Measurements from ENCODE around the gene RESF1. TPM values are rescaled to one million over a fixed set of nuclear protein-coding genes. Genes with fewer than 3 reads are reported as not detected.

The RESF1 gene
- total RNA-seq, 3 donors from 2014 or later = 47.9 to 58.4 (median 49.5) TPM

DNA sequence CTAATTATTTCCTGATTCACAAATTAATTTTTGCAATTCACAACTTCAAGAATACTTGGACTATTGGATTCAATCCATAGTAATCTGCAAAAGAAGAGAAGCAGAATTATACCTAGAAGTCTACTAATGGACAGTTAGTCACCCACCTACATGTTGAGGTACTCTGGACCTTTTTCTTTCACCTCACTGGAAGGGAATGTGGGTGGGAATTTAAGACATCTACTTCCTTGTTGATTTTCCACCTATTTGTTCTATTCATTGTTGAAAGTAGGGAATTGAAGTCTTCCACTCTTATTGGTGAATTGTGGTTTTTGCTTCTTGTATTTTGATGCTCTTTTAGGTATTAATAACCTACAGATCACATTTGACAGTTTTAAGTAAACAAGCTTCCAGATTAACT is 11.0 kb downstream of the RESF1 start:
- ATAC-seq (no peak), DNase-seq (no peak)
- Mint-ChIP-seq H3K4me3 (no peak overlapping the region), H3K9me3 (no peaks in the 10 kb centered on the region), H3K27me3 (ENCODE audit: low read depth) (no peaks in the 10 kb centered on the region), H3K4me1 (ENCODE audit: low read depth) (peaks cover 70% of the 10 kb centered on the region), H3K36me3 (ENCODE audit: insufficient read depth) (peaks cover 53% of the 10 kb centered on the region)

DNA sequence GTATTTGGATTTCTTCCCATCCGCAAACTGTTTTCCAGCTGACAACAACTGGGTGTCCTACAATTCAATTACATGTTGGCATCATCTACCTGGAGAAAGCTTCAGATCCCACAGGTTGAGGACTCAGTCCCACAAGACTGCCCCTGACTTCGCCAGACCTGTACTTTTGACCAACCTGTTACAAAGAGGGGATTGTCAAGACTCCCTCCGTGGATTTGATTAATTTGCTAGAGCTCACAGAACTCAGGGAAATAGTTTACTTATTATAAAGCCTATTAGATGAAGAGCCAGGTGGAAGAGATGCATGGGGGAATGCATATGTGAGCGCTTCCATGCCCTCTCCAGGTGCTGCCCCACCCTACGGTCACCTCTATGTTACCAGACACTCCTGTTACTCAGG is 14.6 kb downstream of the RESF1 start:
- ATAC-seq (no peak), DNase-seq (no peak)
- no peak overlapping the region for H3K4me3 Mint-ChIP-seq
- H3K9me3 Mint-ChIP-seq = peaks cover 12% of the 10 kb centered on the region
- no peaks in the 10 kb centered on the region for H3K27me3 Mint-ChIP-seq (ENCODE audit: low read depth)
- H3K4me1 Mint-ChIP-seq (ENCODE audit: low read depth) = peaks cover 40% of the 10 kb centered on the region
- H3K36me3 Mint-ChIP-seq (ENCODE audit: insufficient read depth) = peaks cover 77% of the 10 kb centered on the region

DNA sequence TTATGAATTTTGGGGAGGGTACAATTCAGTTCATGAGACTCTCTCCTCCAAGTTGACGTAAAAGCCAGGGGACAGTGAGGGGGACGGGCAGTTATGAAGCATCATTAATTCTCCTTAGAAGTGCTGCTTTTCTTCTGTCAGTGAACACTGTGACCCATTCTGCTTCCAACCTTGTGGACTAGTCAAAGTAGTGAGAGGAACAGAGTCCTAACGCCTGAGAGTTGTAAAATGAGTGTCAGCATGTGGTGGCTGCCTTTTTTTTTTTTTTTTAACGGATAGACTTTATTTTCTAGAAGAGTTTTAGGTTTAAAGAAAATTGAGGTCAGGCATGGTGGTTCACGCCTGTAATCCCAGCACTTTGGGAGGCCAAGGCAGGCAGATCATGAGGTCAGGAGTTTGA is 15.5 kb downstream of the RESF1 start:
- Mint-ChIP-seq H3K4me1 (ENCODE audit: low read depth) (peaks cover 32% of the 10 kb centered on the region), H3K27me3 (ENCODE audit: low read depth) (no peaks in the 10 kb centered on the region), H3K9me3 (peaks cover 12% of the 10 kb centered on the region), H3K36me3 (ENCODE audit: insufficient read depth) (peaks cover 80% of the 10 kb centered on the region), H3K4me3 (no peak overlapping the region)
- ATAC-seq (no peak), DNase-seq (no peak)

DNA sequence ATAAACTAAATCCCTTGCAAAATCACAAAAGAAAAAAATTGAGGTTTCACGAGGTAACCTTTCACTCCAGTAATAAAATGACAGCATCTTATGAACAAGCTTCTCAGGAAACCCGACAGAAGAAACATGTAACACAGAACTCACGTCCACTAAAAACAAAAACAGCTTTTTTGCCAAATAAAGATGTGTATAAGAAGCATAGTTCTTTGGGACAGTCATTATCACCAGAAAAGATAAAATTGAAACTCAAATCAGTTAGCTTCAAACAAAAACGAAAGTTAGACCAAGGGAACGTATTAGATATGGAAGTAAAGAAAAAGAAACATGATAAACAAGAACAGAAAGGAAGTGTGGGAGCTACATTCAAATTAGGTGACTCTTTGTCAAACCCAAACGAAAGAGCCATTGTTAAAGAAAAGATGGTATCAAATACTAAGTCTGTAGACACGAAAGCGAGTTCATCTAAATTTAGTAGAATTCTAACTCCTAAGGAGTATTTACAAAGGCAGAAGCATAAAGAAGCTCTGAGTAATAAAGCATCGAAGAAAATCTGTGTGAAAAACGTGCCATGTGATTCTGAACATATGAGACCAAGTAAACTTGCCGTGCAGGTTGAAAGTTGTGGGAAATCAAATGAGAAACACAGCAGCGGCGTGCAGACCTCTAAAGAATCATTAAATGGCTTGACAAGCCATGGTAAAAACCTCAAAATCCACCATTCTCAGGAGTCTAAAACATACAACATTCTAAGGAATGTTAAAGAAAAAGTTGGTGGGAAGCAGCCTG is 25.8 kb downstream of the RESF1 start:
- no peak for DNase-seq
- Mint-ChIP-seq H3K4me1 (ENCODE audit: low read depth) (peaks cover 65% of the 10 kb centered on the region), H3K36me3 (ENCODE audit: insufficient read depth) (peaks cover 83% of the 10 kb centered on the region), H3K9me3 (peaks cover 50% of the 10 kb centered on the region), H3K27me3 (ENCODE audit: low read depth) (no peaks in the 10 kb centered on the region), H3K4me3 (peak overlapping the region; percentile 41)
- peak; percentile 54 to 58 for ATAC-seq

DNA sequence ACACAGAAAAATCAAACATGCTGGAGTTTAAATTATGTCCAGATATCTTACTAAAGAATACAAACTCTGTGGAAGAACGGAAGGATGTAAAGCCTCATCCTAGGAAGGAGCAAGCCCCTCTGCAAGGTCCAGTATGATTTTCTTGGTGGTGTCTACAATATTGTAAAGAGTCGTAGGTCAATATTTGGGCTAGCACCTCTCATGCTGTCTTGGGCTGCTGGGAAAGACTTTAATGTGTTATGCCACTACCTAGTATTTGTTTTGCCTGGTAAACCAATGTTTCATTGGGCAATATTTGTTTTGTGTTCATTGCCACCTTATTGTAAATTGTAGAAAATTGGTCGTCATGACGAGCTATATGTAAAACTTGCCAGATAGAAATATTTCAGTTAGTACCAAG is 26.6 kb downstream of the RESF1 start:
- no peak for DNase-seq
- ATAC-seq = no peak
- Mint-ChIP-seq H3K4me1 (ENCODE audit: low read depth) (peaks cover 69% of the 10 kb centered on the region), H3K27me3 (ENCODE audit: low read depth) (no peaks in the 10 kb centered on the region), H3K4me3 (no peak overlapping the region), H3K9me3 (peaks cover 50% of the 10 kb centered on the region), H3K36me3 (ENCODE audit: insufficient read depth) (peaks cover 85% of the 10 kb centered on the region)

DNA sequence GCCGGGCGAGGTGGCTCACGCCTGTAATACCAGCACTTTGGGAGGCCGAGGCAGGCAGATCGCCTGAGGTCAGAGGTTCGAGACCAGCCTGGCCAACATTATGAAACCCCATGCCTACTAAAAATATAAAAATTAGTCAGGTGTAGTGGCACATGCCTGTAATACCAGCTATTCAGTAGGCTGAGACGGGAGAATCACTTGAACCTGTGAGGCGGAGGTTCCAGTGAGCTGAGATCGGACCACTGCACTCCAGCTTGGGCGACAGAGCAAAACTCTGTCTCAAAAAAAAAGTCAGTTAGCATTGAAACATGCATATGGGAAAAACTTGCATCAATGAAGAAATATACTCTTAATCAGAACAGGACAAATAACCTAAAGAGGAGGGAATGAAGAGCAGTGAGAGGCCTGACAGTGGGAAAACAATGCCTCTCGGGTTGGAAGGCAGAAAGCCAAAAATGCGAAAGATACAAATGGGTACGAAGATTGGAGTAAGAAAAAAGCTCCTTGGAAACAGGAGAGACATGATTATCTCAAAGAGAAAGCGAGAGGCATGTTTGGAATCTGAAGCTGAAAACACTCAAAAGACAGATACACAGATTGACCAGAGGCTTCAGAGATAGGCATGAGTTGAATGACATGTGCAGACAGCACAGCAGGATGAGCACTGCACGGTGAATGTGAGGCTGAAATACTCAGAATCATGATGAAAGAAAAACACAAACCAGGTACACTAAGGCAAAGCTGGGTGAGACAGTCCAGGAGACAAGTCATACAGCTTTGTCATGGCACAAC is 30.6 kb downstream of the RESF1 start:
- Mint-ChIP-seq H3K36me3 (ENCODE audit: insufficient read depth) (peaks cover 66% of the 10 kb centered on the region), H3K9me3 (peaks cover 24% of the 10 kb centered on the region), H3K4me1 (ENCODE audit: low read depth) (peaks cover 46% of the 10 kb centered on the region), H3K4me3 (no peak overlapping the region), H3K27me3 (ENCODE audit: low read depth) (no peaks in the 10 kb centered on the region)
- DNase-seq (no peak), ATAC-seq (no peak)

DNA sequence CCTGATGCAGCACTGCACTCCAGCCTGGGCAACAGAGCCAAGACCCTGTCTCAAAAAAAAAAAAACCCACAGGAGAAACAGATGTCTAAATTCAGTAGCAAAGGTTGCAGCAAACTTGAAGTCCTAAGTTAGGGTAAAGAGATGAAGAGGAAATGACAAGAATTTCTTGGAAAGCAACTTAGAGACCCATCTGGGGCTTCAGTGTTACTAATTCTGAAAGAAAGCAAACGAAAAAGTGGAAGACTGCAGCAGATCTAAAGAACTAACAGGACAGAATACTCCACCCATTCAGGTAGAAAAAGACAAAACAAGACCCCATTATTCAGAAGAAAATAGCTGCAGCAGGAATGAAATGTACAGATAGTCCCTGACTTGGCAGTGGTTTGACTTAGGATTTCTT is 31.9 kb downstream of the RESF1 start:
- ATAC-seq (peak; percentile 18 to 23), DNase-seq (no peak)
- Mint-ChIP-seq H3K27me3 (ENCODE audit: low read depth) (no peaks in the 10 kb centered on the region), H3K4me1 (ENCODE audit: low read depth) (peaks cover 34% of the 10 kb centered on the region), H3K36me3 (ENCODE audit: insufficient read depth) (peaks cover 56% of the 10 kb centered on the region), H3K9me3 (peaks cover 11% of the 10 kb centered on the region), H3K4me3 (no peak overlapping the region)

DNA sequence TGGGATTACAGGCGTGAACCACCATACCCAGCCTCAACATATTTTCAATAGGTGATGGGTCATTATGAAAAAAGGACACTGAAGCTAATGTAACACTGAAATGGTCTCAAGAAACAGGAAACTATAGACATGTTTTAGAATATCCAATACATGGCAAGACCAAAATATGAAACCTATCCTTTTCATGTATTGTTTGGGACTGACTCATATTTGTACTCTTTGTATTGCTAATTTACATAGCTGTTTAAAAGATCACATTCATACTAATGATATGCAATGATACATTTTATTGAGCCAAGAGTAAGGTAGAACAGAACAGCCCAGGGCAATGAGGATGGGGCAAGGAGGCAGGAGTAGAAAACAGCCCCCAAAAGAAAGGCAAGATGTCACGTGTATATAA is 32.6 kb downstream of the RESF1 start:
- H3K9me3 Mint-ChIP-seq = peaks cover 5% of the 10 kb centered on the region
- no peak for DNase-seq
- peaks cover 51% of the 10 kb centered on the region for H3K36me3 Mint-ChIP-seq (ENCODE audit: insufficient read depth)
- peaks cover 27% of the 10 kb centered on the region for H3K4me1 Mint-ChIP-seq (ENCODE audit: low read depth)
- no peak overlapping the region for H3K4me3 Mint-ChIP-seq
- no peaks in the 10 kb centered on the region for H3K27me3 Mint-ChIP-seq (ENCODE audit: low read depth)
- ATAC-seq = peak; percentile 51 to 74

DNA sequence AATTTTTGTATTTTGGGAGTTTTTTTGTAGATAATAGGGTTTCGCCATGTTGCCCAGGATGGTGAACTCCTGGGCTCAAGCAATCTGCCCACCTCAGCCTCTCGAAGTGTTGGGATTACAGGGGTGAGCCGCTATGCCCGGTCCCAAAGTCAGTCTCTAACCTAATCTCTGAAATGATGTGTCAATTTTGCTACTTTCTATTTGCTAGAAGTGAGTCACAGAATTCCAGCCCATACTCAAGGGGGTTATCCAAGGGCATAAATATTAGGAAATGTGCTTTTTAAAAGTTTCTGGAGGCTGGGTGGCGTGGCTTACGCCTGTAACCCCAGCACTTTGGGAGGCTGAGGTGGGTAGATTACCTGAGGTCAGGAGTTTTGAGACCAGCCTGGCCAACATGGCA is 40.5 kb downstream of the RESF1 start:
- Mint-ChIP-seq H3K36me3 (ENCODE audit: insufficient read depth) (peaks cover 21% of the 10 kb centered on the region), H3K4me3 (no peak overlapping the region), H3K4me1 (ENCODE audit: low read depth) (peaks cover 4% of the 10 kb centered on the region), H3K9me3 (no peaks in the 10 kb centered on the region), H3K27me3 (ENCODE audit: low read depth) (no peaks in the 10 kb centered on the region)
- ATAC-seq (no peak), DNase-seq (no peak)

DNA sequence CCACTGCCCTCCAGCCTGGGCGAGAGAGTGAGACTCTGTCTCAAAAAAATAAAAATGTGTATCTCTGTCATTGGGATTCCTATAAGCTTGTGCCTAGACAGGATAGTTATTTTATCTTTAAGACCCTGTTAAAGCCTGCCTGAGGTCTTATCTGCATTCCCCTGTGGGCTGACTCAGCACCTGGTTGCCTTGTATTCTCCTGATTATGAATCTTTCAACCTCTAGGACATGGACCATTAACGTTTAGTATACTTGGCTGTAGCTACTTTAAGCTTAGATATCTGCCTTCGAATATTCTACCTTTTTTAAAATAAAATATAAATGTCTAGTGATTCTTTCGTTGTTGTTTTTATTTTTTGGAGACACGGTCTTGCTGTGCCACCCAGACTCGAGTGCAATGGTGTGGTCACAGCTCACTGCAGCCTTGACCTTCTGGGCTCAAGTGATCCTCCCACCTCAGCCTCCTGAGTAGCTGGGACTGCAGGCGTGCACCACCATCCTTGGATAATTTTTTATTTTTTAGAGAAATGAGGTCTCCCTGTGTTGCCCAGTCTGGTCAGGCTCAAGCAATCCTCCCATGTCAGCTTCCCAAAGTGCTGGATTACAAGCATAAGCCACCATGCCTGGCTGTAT is 41.3 kb downstream of the RESF1 start:
- Mint-ChIP-seq H3K9me3 (no peaks in the 10 kb centered on the region), H3K36me3 (ENCODE audit: insufficient read depth) (peaks cover 19% of the 10 kb centered on the region), H3K4me1 (ENCODE audit: low read depth) (peaks cover 4% of the 10 kb centered on the region), H3K4me3 (no peak overlapping the region), H3K27me3 (ENCODE audit: low read depth) (no peaks in the 10 kb centered on the region)
- ATAC-seq (no peak), DNase-seq (no peak)

DNA sequence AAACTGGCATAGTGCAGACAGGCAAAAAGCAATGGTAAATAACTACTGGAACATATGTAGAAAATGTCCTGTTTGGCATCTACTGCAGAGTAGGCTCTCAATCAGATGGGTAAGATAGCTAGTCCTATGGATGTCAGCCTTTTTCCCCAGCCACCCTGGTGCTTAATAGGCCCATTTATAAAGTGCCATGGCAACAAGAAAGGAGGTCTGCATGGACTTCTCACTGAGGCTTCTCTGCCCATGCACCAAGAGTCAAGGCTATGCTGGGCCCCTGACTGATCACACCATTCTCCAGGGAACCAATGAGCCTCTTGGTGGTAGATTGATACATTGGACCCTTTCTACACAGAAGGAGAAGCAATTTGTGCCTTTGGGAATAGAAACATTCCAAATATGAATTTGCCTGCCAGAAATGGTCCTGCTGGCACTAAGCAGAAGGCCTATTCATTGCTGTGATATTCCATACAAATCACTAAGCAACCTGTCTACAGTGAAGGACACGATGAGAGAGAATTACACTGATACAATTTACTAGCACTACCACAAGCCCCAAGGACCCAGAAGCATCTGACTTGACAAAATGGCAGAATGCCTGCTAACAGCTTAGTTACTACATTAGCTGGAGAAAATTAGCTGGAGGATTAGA is 43.8 kb downstream of the RESF1 start:
- Mint-ChIP-seq H3K27me3 (ENCODE audit: low read depth) (no peaks in the 10 kb centered on the region), H3K36me3 (ENCODE audit: insufficient read depth) (peaks cover 16% of the 10 kb centered on the region), H3K4me1 (ENCODE audit: low read depth) (peaks cover 4% of the 10 kb centered on the region), H3K4me3 (no peak overlapping the region), H3K9me3 (no peaks in the 10 kb centered on the region)
- ATAC-seq (no peak), DNase-seq (no peak)

DNA sequence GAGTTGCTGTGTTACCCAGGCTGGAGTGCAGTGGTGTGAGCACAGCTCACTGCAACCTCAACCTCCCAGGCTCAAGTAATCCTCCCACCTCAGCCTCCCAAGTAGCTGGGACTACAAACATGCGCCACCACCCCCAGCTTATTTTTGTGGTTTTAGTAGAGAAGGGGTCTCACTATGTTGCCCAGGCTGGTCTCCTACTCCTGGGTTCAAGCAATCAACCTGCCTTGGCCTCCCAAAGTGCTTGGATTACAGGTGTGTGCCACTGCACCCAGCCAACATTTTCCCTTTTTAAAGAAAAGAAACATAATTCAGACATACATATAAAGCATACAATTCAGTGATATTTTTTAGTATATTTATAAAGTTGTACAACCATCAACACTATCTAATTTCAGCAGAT is 44.4 kb downstream of the RESF1 start:
- Mint-ChIP-seq H3K9me3 (no peaks in the 10 kb centered on the region), H3K36me3 (ENCODE audit: insufficient read depth) (peaks cover 17% of the 10 kb centered on the region), H3K4me1 (ENCODE audit: low read depth) (peaks cover 4% of the 10 kb centered on the region), H3K4me3 (no peak overlapping the region), H3K27me3 (ENCODE audit: low read depth) (no peaks in the 10 kb centered on the region)
- ATAC-seq (no peak), DNase-seq (no peak)

DNA sequence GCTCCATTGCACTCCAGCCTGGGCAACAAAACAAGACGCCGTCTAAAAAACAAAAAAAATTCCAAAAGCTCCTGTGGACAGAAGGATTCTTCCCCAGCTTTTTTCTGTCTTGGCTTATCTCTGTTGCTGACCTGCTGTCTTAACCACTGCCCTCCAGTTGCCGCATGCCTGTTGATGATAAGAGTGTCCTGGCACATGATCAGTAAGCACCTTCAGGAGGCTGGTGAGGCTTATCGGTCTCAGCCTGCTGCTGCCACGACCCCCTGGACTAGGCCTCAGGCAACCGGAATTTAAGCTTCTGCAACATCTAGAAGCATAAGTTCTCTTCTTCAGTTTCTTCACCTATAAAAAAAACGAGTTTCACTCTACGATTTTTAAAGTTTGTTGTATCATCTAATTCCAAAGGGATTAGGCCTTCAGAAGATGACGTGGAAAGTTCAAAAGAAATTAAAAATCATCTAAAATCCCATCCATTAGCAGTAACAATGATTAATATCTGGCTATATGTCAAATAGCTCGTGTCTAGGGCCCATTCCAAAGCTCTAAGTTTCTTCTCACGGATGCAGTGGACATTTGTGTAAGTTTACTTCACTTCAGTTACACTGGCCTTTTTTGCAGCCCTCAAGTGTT is 46.4 kb downstream of the RESF1 start:
- DNase-seq = no peak

More for the DNA sequence above, 46.4 kb downstream of the RESF1 start:
- Mint-ChIP-seq H3K27me3 (ENCODE audit: low read depth) (no peaks in the 10 kb centered on the region), H3K36me3 (ENCODE audit: insufficient read depth) (peaks cover 13% of the 10 kb centered on the region), H3K4me1 (ENCODE audit: low read depth) (peaks cover 4% of the 10 kb centered on the region), H3K9me3 (no peaks in the 10 kb centered on the region), H3K4me3 (no peak overlapping the region)
- ATAC-seq = no peak
